Mesenchymal stem cell (in vitro differentiated cells and primary cell): ENCODE data around the gene RPLP2.

ENCODE experiments used
- DNase-seq: peaks from one replicate; pipeline ENCODE4 v3.0.0-alpha.2; 2013
- H2AFZ ChIP-seq: one replicate; pipeline ENCODE4 v1.6.1; 2013; ENCODE audit warnings: low read depth, mild to moderate bottlenecking, control low read depth, inconsistent platforms, low read length, moderate library complexity
- H2AK5ac ChIP-seq: 2 replicates; pipeline ENCODE4 v1.6.1; 2013; ENCODE audit warnings: low read length, moderate library complexity, mild to moderate bottlenecking, inconsistent platforms; ENCODE audit not compliant: severe bottlenecking
- H2BK120ac ChIP-seq: one replicate; pipeline ENCODE4 v1.6.1; 2013; ENCODE audit warnings: low read depth, mild to moderate bottlenecking, inconsistent platforms, low read length, moderate library complexity
- H2BK12ac ChIP-seq, 2 experiments: one replicate each; pipeline ENCODE4 v1.6.1; 2013; ENCODE audit warnings: inconsistent platforms in 2 of 2, low read length in 2 of 2, mild to moderate bottlenecking in 2 of 2, moderate library complexity in 2 of 2, control low read depth in 1 of 2
- H2BK15ac ChIP-seq: one replicate; pipeline ENCODE4 v1.6.1; 2013; ENCODE audit warnings: mild to moderate bottlenecking, low read depth, inconsistent platforms; ENCODE audit not compliant: poor library complexity, severe bottlenecking
- H2BK5ac ChIP-seq: 2 replicates; pipeline ENCODE4 v1.6.1; 2013; ENCODE audit warnings: low read depth, mild to moderate bottlenecking, low read length, control low read depth, inconsistent platforms; ENCODE audit not compliant: poor library complexity, severe bottlenecking
- H3K14ac ChIP-seq, 2 experiments: one replicate each; pipeline ENCODE4 v1.6.1; 2013; ENCODE audit warnings: inconsistent platforms in 2 of 2, low read length in 2 of 2, control low read depth in 1 of 2, mild to moderate bottlenecking in 1 of 2, moderate library complexity in 1 of 2
- H3K18ac ChIP-seq, 2 experiments: one replicate each; pipeline ENCODE4 v1.6.1; 2013; ENCODE audit warnings: inconsistent platforms in 2 of 2, low read length in 2 of 2, control low read depth in 1 of 2, low read depth in 1 of 2, mild to moderate bottlenecking in 1 of 2
- H3K23ac ChIP-seq, 2 experiments: one replicate each; pipeline ENCODE4 v1.6.1; 2013; ENCODE audit warnings: inconsistent platforms in 2 of 2, low read length in 2 of 2, mild to moderate bottlenecking in 2 of 2, moderate library complexity in 2 of 2, control low read depth in 1 of 2
- H3K27ac ChIP-seq: 2 replicates; pipeline ENCODE4 v1.5.1; 2013; ENCODE audit warnings: mild to moderate bottlenecking, moderate library complexity, low read length, control low read depth, inconsistent platforms; ENCODE audit not compliant: poor library complexity, severe bottlenecking
- H3K27me3 ChIP-seq, 2 experiments: 2 replicates each; pipeline versions ENCODE4 v1.6.1 to v1.7.0; 2013; ENCODE audit warnings: low read length in 2 of 2, mild to moderate bottlenecking in 2 of 2, moderate library complexity in 2 of 2, control low read depth in 1 of 2, inconsistent platforms in 1 of 2; ENCODE audit not compliant: control insufficient read depth in 1 of 2, insufficient read depth in 1 of 2
- H3K36me3 ChIP-seq, 2 experiments: 2 replicates each; pipeline versions ENCODE4 v1.6.1 to v1.7.0; 2013; ENCODE audit warnings: low read length in 2 of 2, control low read depth in 1 of 2, inconsistent platforms in 1 of 2, low read depth in 1 of 2, mild to moderate bottlenecking in 1 of 2; ENCODE audit not compliant: insufficient read depth in 2 of 2, control insufficient read depth in 1 of 2
- H3K4ac ChIP-seq, 2 experiments: one replicate each; pipeline ENCODE4 v1.6.1; 2013; ENCODE audit warnings: inconsistent platforms in 2 of 2, low read length in 2 of 2, mild to moderate bottlenecking in 2 of 2, moderate library complexity in 2 of 2, control low read depth in 1 of 2, low read depth in 1 of 2
- H3K4me1 ChIP-seq: 2 replicates; pipeline ENCODE4 v1.6.1; 2013; ENCODE audit warnings: low read depth, low read length, control low read depth; ENCODE audit not compliant: control insufficient read depth, insufficient read depth
- H3K4me2 ChIP-seq: 2 replicates; pipeline ENCODE4 v1.6.1; 2013; ENCODE audit warnings: low read length, mild to moderate bottlenecking, inconsistent platforms; ENCODE audit not compliant: poor library complexity, severe bottlenecking
- H3K4me3 ChIP-seq, 2 experiments: 2 replicates each; pipeline versions ENCODE4 v1.5.1 to v1.7.0; 2013; ENCODE audit warnings: low read length in 2 of 2, mild to moderate bottlenecking in 2 of 2, control low read depth in 1 of 2, low read depth in 1 of 2; ENCODE audit not compliant: insufficient read depth in 1 of 2
- H3K79me1 ChIP-seq: replicated peaks from 2 replicates; pipeline ENCODE4 v1.6.1; 2013; ENCODE audit warnings: mild to moderate bottlenecking, control low read depth, low read length, inconsistent platforms; ENCODE audit not compliant: poor library complexity, severe bottlenecking
- H3K9ac ChIP-seq: 2 replicates; pipeline ENCODE4 v1.7.0; 2013; ENCODE audit warnings: mild to moderate bottlenecking, low read length, moderate library complexity
- H3K9me3 ChIP-seq: 2 replicates; pipeline ENCODE4 v1.7.0; 2013; ENCODE audit warnings: mild to moderate bottlenecking, low read length; ENCODE audit not compliant: control insufficient read depth
- H4K8ac ChIP-seq: one replicate; pipeline ENCODE4 v1.6.1; 2013; ENCODE audit warnings: inconsistent platforms, mild to moderate bottlenecking, low read length, moderate library complexity
- H4K91ac ChIP-seq: one replicate; pipeline ENCODE4 v1.6.1; 2013; ENCODE audit warnings: mild to moderate bottlenecking, low read length, inconsistent platforms
- WGBS: methylation state at CpG from one replicate; pipeline ENCODE4 v1.1.7; 2013; ENCODE audit warnings: mixed read lengths; 5-methylcytosine and 5-hydroxymethylcytosine counted together

Gene RPLP2

GRCh38 chr11:794013-794765 is 15.6 kb upstream of the RPLP2 start:
- no peak overlapping the region for H2AK5ac ChIP-seq
- no peak for DNase-seq
- H3K4me2 ChIP-seq, result no peak overlapping the region
- peaks cover 6% of the 10 kb centered on the region for H3K79me1 ChIP-seq
- H3K4me3 ChIP-seq, result no peak overlapping the region
- peak overlapping the region in 1 of 2 experiments; percentile 30 for H3K4ac ChIP-seq
- whole genome bisulfite sequencing, result 94% methylated on average over 31 of the region's 31 CpGs
- no peak overlapping the region for H4K8ac ChIP-seq
- peaks cover 23 to 47% of the 10 kb centered on the region in 2 experiments for H3K36me3 ChIP-seq
- peak overlapping the region in 1 of 2 experiments; percentile 7 for H2BK12ac ChIP-seq
- no peak overlapping the region for H2BK120ac ChIP-seq
- H3K27me3 ChIP-seq, result peaks cover 3 to 5% of the 10 kb centered on the region in 2 experiments
- peaks cover 43% of the 10 kb centered on the region for H3K4me1 ChIP-seq
- H3K27ac ChIP-seq, result no peak overlapping the region
- no peak overlapping the region for H2BK15ac ChIP-seq
- no peak overlapping the region for H3K23ac ChIP-seq
- H3K14ac ChIP-seq, result no peak overlapping the region
- H3K18ac ChIP-seq, result no peak overlapping the region
- H4K91ac ChIP-seq, result peak overlapping the region; percentile 20
- no peaks in the 10 kb centered on the region for H3K9me3 ChIP-seq
- no peak overlapping the region for H2AFZ ChIP-seq
- H3K9ac ChIP-seq, result no peak overlapping the region
- H2BK5ac ChIP-seq, result no peak overlapping the region

GRCh38 chr11:794766-795633 is 14.8 kb upstream of the RPLP2 start:
- DNase-seq, result no peak
- Histone ChIP-seq H3K4ac (peak overlapping the region in 1 of 2 experiments; percentile 30), H2BK5ac (no peak overlapping the region), H3K36me3 (peaks cover 31 to 56% of the 10 kb centered on the region in 2 experiments), H3K14ac (no peak overlapping the region), H4K8ac (peak overlapping the region; percentile 4), H2BK120ac (peak overlapping the region; percentile 21), H2BK15ac (no peak overlapping the region), H2BK12ac (no peak overlapping the region), H2AK5ac (no peak overlapping the region), H4K91ac (peak overlapping the region; percentile 20), H3K27me3 (no peaks in the 10 kb centered on the region), H3K4me3 (peak overlapping the region in 1 of 2 experiments; percentile 89), H3K4me2 (peak overlapping the region; percentile 51), H3K18ac (no peak overlapping the region), H2AFZ (no peak overlapping the region), H3K27ac (no peak overlapping the region), H3K23ac (no peak overlapping the region), H3K9ac (peak overlapping the region; percentile 90), H3K9me3 (no peaks in the 10 kb centered on the region), H3K79me1 (peaks cover 10% of the 10 kb centered on the region), H3K4me1 (peaks cover 40% of the 10 kb centered on the region)
- 85% methylated on average over 34 of the region's 38 CpGs for WGBS

DNA sequence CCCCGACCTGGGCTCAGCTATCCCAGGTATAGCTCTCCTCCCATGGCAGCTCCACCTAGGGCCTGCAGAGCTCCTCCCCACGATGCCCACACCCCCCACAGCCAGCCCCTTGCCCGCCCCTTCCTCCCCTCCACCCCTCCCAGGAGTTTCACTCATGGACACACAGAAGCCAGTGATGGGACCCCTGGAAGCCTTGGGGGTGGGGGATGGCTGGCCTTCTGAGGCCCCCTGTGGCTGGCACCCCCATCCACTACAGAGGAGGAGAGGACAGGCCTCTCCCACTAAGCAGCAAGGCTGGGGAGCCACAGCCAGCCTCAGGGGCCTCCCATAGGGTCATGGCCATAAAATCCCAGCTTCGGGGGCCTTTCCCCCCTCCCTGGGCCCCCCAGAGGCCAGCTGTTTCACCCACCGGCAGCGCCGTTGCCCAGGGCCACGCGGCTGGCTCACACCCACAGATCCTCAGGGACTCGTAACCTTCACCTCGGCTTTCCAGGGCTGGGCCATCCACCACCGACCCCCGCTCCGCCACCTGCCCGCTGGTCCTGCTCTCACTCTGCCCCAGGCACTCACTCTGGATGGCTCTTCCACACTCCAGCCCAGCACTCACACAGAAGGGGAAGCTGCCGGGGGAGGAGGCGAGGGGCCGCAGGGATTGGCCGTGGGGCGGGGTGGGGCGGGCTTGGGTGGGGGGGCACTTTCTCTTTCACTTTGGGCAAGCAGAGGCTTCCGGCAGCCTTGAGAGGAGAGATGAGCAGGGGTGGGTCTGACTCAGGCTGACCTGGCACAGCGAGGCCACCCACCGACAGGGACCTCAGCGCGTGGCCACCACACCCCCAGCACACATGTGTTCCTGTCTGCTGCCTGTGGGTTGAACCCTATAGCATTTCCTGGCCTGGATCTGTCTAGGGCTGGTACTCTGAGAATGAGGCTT is 13.9 kb upstream of the RPLP2 start:
- no peaks in the 10 kb centered on the region for H3K9me3 ChIP-seq
- H2AFZ ChIP-seq, result no peak overlapping the region
- peaks cover 40 to 62% of the 10 kb centered on the region in 2 experiments for H3K36me3 ChIP-seq
- peak overlapping the region; percentile 90 for H3K9ac ChIP-seq
- no peak overlapping the region for H2BK5ac ChIP-seq
- H3K27ac ChIP-seq, result peak overlapping the region; percentile 79
- no peak overlapping the region for H2AK5ac ChIP-seq
- peak overlapping the region; percentile 33 for H4K8ac ChIP-seq
- H3K4me3 ChIP-seq, result peak overlapping the region; percentile 51 to 89
- H4K91ac ChIP-seq, result peak overlapping the region; percentile 58
- peak overlapping the region in 1 of 2 experiments; percentile 94 for H3K23ac ChIP-seq
- H3K4me1 ChIP-seq, result peaks cover 34% of the 10 kb centered on the region
- peak overlapping the region; percentile 21 for H2BK120ac ChIP-seq
- peak overlapping the region; percentile 58 to 69 for H3K4ac ChIP-seq
- H3K18ac ChIP-seq, result peak overlapping the region; percentile 72 to 94
- peak; percentile 93 for DNase-seq
- 27% methylated on average over 12 of the region's 26 CpGs for WGBS
- peak overlapping the region; percentile 22 to 33 for H2BK12ac ChIP-seq
- peak overlapping the region; percentile 90 for H3K4me2 ChIP-seq
- peak overlapping the region; percentile 89 for H2BK15ac ChIP-seq
- peak overlapping the region; percentile 53 to 67 for H3K14ac ChIP-seq
- H3K79me1 ChIP-seq, result peaks cover 14% of the 10 kb centered on the region
- no peaks in the 10 kb centered on the region for H3K27me3 ChIP-seq
